ENCODE measurements around the gene GRAP2.

GRAP2 gene

GRCh38 chr22:40001800-40002577 is 101.1 kb downstream of the GRAP2 start:
- Histone ChIP-seq H2BK15ac (replicated peaks; ENCODE audit: low read depth) (no peak overlapping the region), H3K23ac (ENCODE audit: low read length) (peak overlapping the region; percentile 6), H2BK5ac (ENCODE audit: low read length) (peak overlapping the region; percentile 51), H2AK5ac (ENCODE audit: low read length) (peak overlapping the region; percentile 52), H3K9ac (ENCODE audit: low read length) (peak overlapping the region; percentile 51), H3K4me2 (ENCODE audit: low read length) (no peak overlapping the region), H3K79me2 (ENCODE audit: control insufficient read depth, insufficient read depth, low read length) (peaks cover 32% of the 10 kb centered on the region), H3K79me1 (ENCODE audit: low read length) (peaks cover 35% of the 10 kb centered on the region), H3K27me3 (ENCODE audit: insufficient read depth, low read length, poor library complexity) (no peaks in the 10 kb centered on the region), H4K8ac (ENCODE audit: low read depth, low read length) (no peak overlapping the region), H3K18ac (ENCODE audit: low read length) (peak overlapping the region; percentile 62), H2BK120ac (ENCODE audit: low read depth, low read length) (peak overlapping the region; percentile 5), H3K4me1 (ENCODE audit: control insufficient read depth, low read depth, low read length) (peaks cover 36% of the 10 kb centered on the region), H3K27ac (ENCODE audit: low read depth, low read length) (no peak overlapping the region), H4K5ac (ENCODE audit: low read length) (no peak overlapping the region), H3K4ac (ENCODE audit: low read depth, low read length) (peak overlapping the region; percentile 28), H3K4me3 (ENCODE audit: low read length) (no peak overlapping the region), H3K56ac (ENCODE audit: low read length) (peak overlapping the region; percentile 84), H3K36me3 (ENCODE audit: control insufficient read depth, insufficient read depth, low read length) (peaks cover 2% of the 10 kb centered on the region)
- WGBS (ENCODE audit: extremely low coverage, insufficient coverage, low lambda C conversion rate), result no CpG with 5 or more reads among the region's 14 CpGs
- peak; percentile 76 for DNase-seq

DNA sequence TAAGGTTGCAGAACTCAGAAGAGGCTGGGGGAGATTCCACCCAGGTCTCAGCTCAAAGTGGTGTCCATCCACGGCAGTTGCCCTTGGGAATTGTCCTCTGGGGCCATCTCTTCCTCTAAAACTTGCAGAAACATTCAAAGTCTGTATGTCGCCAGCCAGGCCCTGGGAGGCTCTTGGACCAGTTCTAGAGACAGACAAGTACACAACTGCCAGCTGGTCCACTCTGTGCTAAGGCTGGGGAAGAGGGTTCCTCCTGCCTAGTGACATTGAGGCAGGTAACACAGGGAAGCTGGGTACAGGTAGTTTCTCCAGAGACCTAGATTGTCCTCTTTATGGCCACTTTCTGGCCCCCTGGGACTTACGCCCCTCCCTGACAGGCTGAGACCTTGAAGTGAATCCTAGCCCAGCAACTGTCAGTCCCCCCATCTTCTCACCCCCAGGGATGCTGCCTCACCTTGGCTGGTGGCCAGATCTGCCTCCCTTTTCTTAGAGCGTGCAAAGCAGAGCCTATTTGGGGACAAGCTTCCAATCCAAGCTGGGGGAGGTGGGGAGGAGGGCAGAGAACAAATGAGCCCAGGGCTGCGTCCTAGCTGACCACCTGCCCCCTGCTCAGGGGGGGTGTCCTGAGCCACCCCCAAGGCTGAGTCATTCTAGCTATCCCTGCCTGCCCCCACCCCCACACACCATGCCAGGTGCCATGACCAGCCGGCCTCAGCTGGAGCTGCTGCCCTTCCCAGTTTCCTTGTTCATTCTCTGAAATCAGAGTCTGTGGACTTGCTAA is 102.2 kb downstream of the GRAP2 start:
- no peaks in the 10 kb centered on the region for H3K27me3 ChIP-seq (ENCODE audit: insufficient read depth, low read length, poor library complexity)
- no peak overlapping the region for H2BK15ac ChIP-seq (replicated peaks; ENCODE audit: low read depth)
- no peak overlapping the region for H4K5ac ChIP-seq (ENCODE audit: low read length)
- peaks cover 30% of the 10 kb centered on the region for H3K79me1 ChIP-seq (ENCODE audit: low read length)
- H3K56ac ChIP-seq (ENCODE audit: low read length), result no peak overlapping the region
- H4K8ac ChIP-seq (ENCODE audit: low read depth, low read length), result no peak overlapping the region
- H3K4me2 ChIP-seq (ENCODE audit: low read length), result no peak overlapping the region
- no peak overlapping the region for H3K23ac ChIP-seq (ENCODE audit: low read length)
- no peak overlapping the region for H2BK120ac ChIP-seq (ENCODE audit: low read depth, low read length)
- no peak overlapping the region for H2AK5ac ChIP-seq (ENCODE audit: low read length)
- no peak overlapping the region for H2BK5ac ChIP-seq (ENCODE audit: low read length)
- peaks cover 28% of the 10 kb centered on the region for H3K4me1 ChIP-seq (ENCODE audit: control insufficient read depth, low read depth, low read length)
- H3K18ac ChIP-seq (ENCODE audit: low read length), result no peak overlapping the region
- no peak overlapping the region for H3K4me3 ChIP-seq (ENCODE audit: low read length)
- no peak overlapping the region for H3K9ac ChIP-seq (ENCODE audit: low read length)
- peaks cover 2% of the 10 kb centered on the region for H3K36me3 ChIP-seq (ENCODE audit: control insufficient read depth, insufficient read depth, low read length)
- no peak overlapping the region for H3K4ac ChIP-seq (ENCODE audit: low read depth, low read length)
- H3K27ac ChIP-seq (ENCODE audit: low read depth, low read length), result no peak overlapping the region
- no peak for DNase-seq
- H3K79me2 ChIP-seq (ENCODE audit: control insufficient read depth, insufficient read depth, low read length), result peaks cover 31% of the 10 kb centered on the region
- no CpG with 5 or more reads among the region's 6 CpGs for WGBS (ENCODE audit: extremely low coverage, insufficient coverage, low lambda C conversion rate)

GRCh38 chr22:40004836-40005235 is 104.0 kb downstream of the GRAP2 start:
- H3K4ac ChIP-seq (ENCODE audit: low read depth, low read length), result no peak overlapping the region
- no peak overlapping the region for H3K9ac ChIP-seq (ENCODE audit: low read length)
- no peak overlapping the region for H4K5ac ChIP-seq (ENCODE audit: low read length)
- H3K4me2 ChIP-seq (ENCODE audit: low read length), result no peak overlapping the region
- H3K18ac ChIP-seq (ENCODE audit: low read length), result no peak overlapping the region
- H3K4me3 ChIP-seq (ENCODE audit: low read length), result no peak overlapping the region
- no peak overlapping the region for H2BK5ac ChIP-seq (ENCODE audit: low read length)
- no peak overlapping the region for H3K27ac ChIP-seq (ENCODE audit: low read depth, low read length)
- no peak for DNase-seq
- H2AK5ac ChIP-seq (ENCODE audit: low read length), result no peak overlapping the region
- H3K79me1 ChIP-seq (ENCODE audit: low read length), result peaks cover 23% of the 10 kb centered on the region
- H2BK120ac ChIP-seq (ENCODE audit: low read depth, low read length), result no peak overlapping the region
- no peaks in the 10 kb centered on the region for H3K27me3 ChIP-seq (ENCODE audit: insufficient read depth, low read length, poor library complexity)
- peaks cover 2% of the 10 kb centered on the region for H3K36me3 ChIP-seq (ENCODE audit: control insufficient read depth, insufficient read depth, low read length)
- H4K8ac ChIP-seq (ENCODE audit: low read depth, low read length), result no peak overlapping the region
- H3K56ac ChIP-seq (ENCODE audit: low read length), result no peak overlapping the region
- H3K23ac ChIP-seq (ENCODE audit: low read length), result no peak overlapping the region
- H3K4me1 ChIP-seq (ENCODE audit: control insufficient read depth, low read depth, low read length), result peaks cover 28% of the 10 kb centered on the region
- no peak overlapping the region for H2BK15ac ChIP-seq (replicated peaks; ENCODE audit: low read depth)
- no CpG with 5 or more reads among the region's 6 CpGs for WGBS (ENCODE audit: extremely low coverage, insufficient coverage, low lambda C conversion rate)
- H3K79me2 ChIP-seq (ENCODE audit: control insufficient read depth, insufficient read depth, low read length), result peaks cover 20% of the 10 kb centered on the region

GRCh38 chr22:40006641-40007040 is 105.8 kb downstream of the GRAP2 start:
- no peak overlapping the region for H4K8ac ChIP-seq (ENCODE audit: low read depth, low read length)
- no peaks in the 10 kb centered on the region for H3K27me3 ChIP-seq (ENCODE audit: insufficient read depth, low read length, poor library complexity)
- no peak overlapping the region for H3K4ac ChIP-seq (ENCODE audit: low read depth, low read length)
- peaks cover 23% of the 10 kb centered on the region for H3K4me1 ChIP-seq (ENCODE audit: control insufficient read depth, low read depth, low read length)
- H3K36me3 ChIP-seq (ENCODE audit: control insufficient read depth, insufficient read depth, low read length), result peaks cover 2% of the 10 kb centered on the region
- H3K4me2 ChIP-seq (ENCODE audit: low read length), result no peak overlapping the region
- no peak overlapping the region for H3K56ac ChIP-seq (ENCODE audit: low read length)
- peaks cover 16% of the 10 kb centered on the region for H3K79me2 ChIP-seq (ENCODE audit: control insufficient read depth, insufficient read depth, low read length)
- no peak overlapping the region for H3K23ac ChIP-seq (ENCODE audit: low read length)
- no peak overlapping the region for H2AK5ac ChIP-seq (ENCODE audit: low read length)
- no peak overlapping the region for H3K27ac ChIP-seq (ENCODE audit: low read depth, low read length)
- H3K4me3 ChIP-seq (ENCODE audit: low read length), result no peak overlapping the region
- no peak overlapping the region for H4K5ac ChIP-seq (ENCODE audit: low read length)
- H2BK15ac ChIP-seq (replicated peaks; ENCODE audit: low read depth), result no peak overlapping the region
- no peak overlapping the region for H2BK120ac ChIP-seq (ENCODE audit: low read depth, low read length)
- peaks cover 25% of the 10 kb centered on the region for H3K79me1 ChIP-seq (ENCODE audit: low read length)
- H3K18ac ChIP-seq (ENCODE audit: low read length), result no peak overlapping the region
- H2BK5ac ChIP-seq (ENCODE audit: low read length), result no peak overlapping the region
- no peak overlapping the region for H3K9ac ChIP-seq (ENCODE audit: low read length)
- no CpG with 5 or more reads among the region's 8 CpGs for WGBS (ENCODE audit: extremely low coverage, insufficient coverage, low lambda C conversion rate)
- no peak for DNase-seq

DNA sequence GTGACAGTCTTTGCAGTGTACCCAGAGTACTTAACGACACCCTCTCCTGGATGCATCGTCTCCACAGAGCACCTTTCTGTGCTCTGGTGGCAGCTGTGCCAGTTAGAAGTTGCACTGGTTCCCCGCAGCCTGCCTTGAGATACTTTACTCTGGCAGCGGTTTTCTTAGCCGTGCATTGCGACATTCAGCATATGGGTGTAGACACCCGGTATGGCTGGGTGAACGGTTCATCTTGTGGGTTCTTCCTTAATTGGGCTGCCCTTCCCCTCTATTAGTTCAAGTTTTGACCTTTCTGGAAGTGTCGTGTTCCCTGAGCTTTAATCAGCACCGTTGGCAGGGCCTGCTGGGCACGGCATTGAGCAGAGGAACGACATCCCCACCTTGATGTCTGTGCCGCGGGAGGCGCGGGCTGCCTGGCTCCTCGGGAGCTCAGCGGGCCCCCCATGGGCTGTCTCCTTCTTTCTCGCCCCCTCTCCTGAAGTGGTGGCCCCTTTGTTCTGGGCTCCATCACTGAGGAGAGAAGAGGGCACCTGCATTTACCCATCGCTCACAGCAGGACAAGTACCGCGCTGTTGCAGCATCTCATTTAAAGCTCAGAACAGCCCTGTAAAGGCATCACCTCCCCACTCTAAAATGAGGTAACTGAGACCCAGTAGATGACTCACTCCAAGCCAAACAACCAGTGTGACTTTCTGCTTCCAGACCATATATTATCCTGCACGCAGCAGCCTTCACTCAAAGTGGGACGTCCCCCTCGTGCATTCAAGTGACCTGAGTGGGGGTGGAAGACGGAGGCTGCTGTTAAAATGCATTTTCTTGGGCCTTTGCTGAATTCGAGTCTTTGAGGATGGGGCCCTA is 107.2 kb downstream of the GRAP2 start:
- DNase-seq, result no peak
- H3K27me3 ChIP-seq (ENCODE audit: insufficient read depth, low read length, poor library complexity), result no peaks in the 10 kb centered on the region
- no peak overlapping the region for H2AK5ac ChIP-seq (ENCODE audit: low read length)
- no peak overlapping the region for H4K5ac ChIP-seq (ENCODE audit: low read length)
- H3K4ac ChIP-seq (ENCODE audit: low read depth, low read length), result no peak overlapping the region
- peaks cover 10% of the 10 kb centered on the region for H3K79me2 ChIP-seq (ENCODE audit: control insufficient read depth, insufficient read depth, low read length)
- peaks cover 22% of the 10 kb centered on the region for H3K79me1 ChIP-seq (ENCODE audit: low read length)
- no peak overlapping the region for H2BK15ac ChIP-seq (replicated peaks; ENCODE audit: low read depth)
- H3K18ac ChIP-seq (ENCODE audit: low read length), result no peak overlapping the region
- no peak overlapping the region for H2BK120ac ChIP-seq (ENCODE audit: low read depth, low read length)
- no peak overlapping the region for H3K27ac ChIP-seq (ENCODE audit: low read depth, low read length)
- H4K8ac ChIP-seq (ENCODE audit: low read depth, low read length), result no peak overlapping the region
- H3K4me1 ChIP-seq (ENCODE audit: control insufficient read depth, low read depth, low read length), result peaks cover 15% of the 10 kb centered on the region
- H3K36me3 ChIP-seq (ENCODE audit: control insufficient read depth, insufficient read depth, low read length), result peaks cover 2% of the 10 kb centered on the region
- no peak overlapping the region for H3K9ac ChIP-seq (ENCODE audit: low read length)
- no peak overlapping the region for H3K4me2 ChIP-seq (ENCODE audit: low read length)
- H3K56ac ChIP-seq (ENCODE audit: low read length), result no peak overlapping the region
- H2BK5ac ChIP-seq (ENCODE audit: low read length), result no peak overlapping the region
- WGBS (ENCODE audit: extremely low coverage, insufficient coverage, low lambda C conversion rate), result no CpG with 5 or more reads among the region's 27 CpGs
- no peak overlapping the region for H3K23ac ChIP-seq (ENCODE audit: low read length)
- H3K4me3 ChIP-seq (ENCODE audit: low read length), result no peak overlapping the region
